Astrocyte (in vitro differentiated cells and primary cell): ENCODE data around the gene PTPRD.

Experiments used
- EZH2 ChIP-seq: IDR thresholded peaks from 2 replicates; pipeline ENCODE4 v1.6.1; 2012; ENCODE audit warnings: mild to moderate bottlenecking, low read length, inconsistent platforms; ENCODE audit not compliant: insufficient read depth
- TF ChIP-seq, protein P1 (sequence below): IDR thresholded peaks from 2 replicates; pipeline ENCODE4 v1.5.1; 2011; ENCODE audit warnings: low read depth, mild to moderate bottlenecking, inconsistent platforms, low read length, moderate library complexity; ENCODE audit not compliant: insufficient read depth

DNA sequence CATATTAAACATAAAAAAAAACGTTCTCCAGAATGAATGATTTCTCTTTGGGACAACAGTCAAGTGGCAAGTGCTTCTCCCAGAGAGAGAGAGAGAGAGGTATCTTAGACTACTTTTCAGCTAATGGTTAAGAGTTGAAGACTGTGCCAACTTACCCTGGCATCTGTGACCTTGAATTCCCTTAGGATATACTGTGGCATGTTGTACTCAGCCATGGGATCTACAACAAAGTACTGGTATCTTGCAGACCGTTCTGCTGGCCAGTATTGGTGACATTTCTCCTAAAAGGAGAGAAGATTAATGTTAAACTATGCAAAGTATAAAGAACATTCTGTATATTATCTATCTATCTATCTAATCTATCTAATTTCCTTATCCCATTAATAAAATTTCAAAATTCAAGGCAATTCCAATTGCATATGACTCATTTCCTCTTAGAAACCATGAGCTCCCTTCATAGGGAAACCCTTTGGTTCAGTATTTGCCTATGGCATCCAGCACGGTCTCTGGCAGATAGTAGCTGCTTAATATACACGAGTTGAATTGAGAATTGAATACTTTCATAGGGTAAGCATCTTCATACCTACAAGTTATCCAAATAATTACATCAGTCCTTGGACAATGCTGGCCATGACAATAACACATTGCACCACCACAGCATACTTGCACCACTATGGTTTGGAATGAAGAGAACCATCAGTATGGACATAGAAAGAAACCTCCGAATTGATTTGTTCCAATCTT is 2273.9 kb downstream of the PTPRD start:
- TF ChIP-seq, protein P1, sequence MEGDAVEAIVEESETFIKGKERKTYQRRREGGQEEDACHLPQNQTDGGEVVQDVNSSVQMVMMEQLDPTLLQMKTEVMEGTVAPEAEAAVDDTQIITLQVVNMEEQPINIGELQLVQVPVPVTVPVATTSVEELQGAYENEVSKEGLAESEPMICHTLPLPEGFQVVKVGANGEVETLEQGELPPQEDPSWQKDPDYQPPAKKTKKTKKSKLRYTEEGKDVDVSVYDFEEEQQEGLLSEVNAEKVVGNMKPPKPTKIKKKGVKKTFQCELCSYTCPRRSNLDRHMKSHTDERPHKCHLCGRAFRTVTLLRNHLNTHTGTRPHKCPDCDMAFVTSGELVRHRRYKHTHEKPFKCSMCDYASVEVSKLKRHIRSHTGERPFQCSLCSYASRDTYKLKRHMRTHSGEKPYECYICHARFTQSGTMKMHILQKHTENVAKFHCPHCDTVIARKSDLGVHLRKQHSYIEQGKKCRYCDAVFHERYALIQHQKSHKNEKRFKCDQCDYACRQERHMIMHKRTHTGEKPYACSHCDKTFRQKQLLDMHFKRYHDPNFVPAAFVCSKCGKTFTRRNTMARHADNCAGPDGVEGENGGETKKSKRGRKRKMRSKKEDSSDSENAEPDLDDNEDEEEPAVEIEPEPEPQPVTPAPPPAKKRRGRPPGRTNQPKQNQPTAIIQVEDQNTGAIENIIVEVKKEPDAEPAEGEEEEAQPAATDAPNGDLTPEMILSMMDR = no peak
- no peak for TF ChIP-seq EZH2
